NCI-H774 (cell line): ENCODE measurements around the gene CLRN3.

ENCODE experiments used
- DNase-seq: peaks from one replicate; lab custom pipeline; 2025; lab: John Stamatoyannopoulos, UW

Gene CLRN3

GRCh38 chr10:127919418-127920271 is 26.9 kb upstream of the CLRN3 start:
- no peak for DNase-seq

- no peak for DNase-seq
Observed at GRCh38 chr10:127918572-127918971, 25.8 kb upstream of the CLRN3 start.

GRCh38 chr10:127916826-127917225 is 24.1 kb upstream of the CLRN3 start:
- no peak for DNase-seq

- DNase-seq = no peak
Observed at GRCh38 chr10:127915324-127915723, 22.6 kb upstream of the CLRN3 start.

GRCh38 chr10:127913368-127913759 is 20.6 kb upstream of the CLRN3 start:
- DNase-seq = no peak

GRCh38 chr10:127912607-127913367 is 20.0 kb upstream of the CLRN3 start:
- DNase-seq = no peak

GRCh38 chr10:127911867-127912257 is 19.1 kb upstream of the CLRN3 start:
- no peak for DNase-seq

GRCh38 chr10:127911218-127911866 is 18.6 kb upstream of the CLRN3 start:
- no peak for DNase-seq

GRCh38 chr10:127910464-127910770 is 17.7 kb upstream of the CLRN3 start:
- no peak for DNase-seq

- no peak for DNase-seq
Observed at GRCh38 chr10:127909716-127910463, 17.1 kb upstream of the CLRN3 start.

GRCh38 chr10:127908959-127909267 is 16.2 kb upstream of the CLRN3 start:
- DNase-seq = no peak

GRCh38 chr10:127908106-127908958 is 15.6 kb upstream of the CLRN3 start:
- no peak for DNase-seq

- no peak for DNase-seq
Observed at GRCh38 chr10:127907411-127908105, 14.8 kb upstream of the CLRN3 start.

GRCh38 chr10:127906548-127907377 is 14.0 kb upstream of the CLRN3 start, which contains the start of gene PTPRE:
TSS of gene PTPRE (plus strand) at chr10:127907103. CDS start at chr10:128040882, 133,779 bp downstream.
- no peak for DNase-seq

- DNase-seq = no peak
Observed at GRCh38 chr10:127905848-127906261, 13.1 kb upstream of the CLRN3 start.

- no peak for DNase-seq
Observed at GRCh38 chr10:127905001-127905847, 12.5 kb upstream of the CLRN3 start.

GRCh38 chr10:127904311-127905000 is 11.7 kb upstream of the CLRN3 start:
- DNase-seq = no peak

- DNase-seq = no peak
Observed at GRCh38 chr10:127903789-127904188, 11.0 kb upstream of the CLRN3 start.
